ENCODE data around the gene WDR7.

GRCh38 chr18:57043241-57043640, 392.1 kb downstream of the WDR7 start:
- TF ChIP-seq TARDBP (IDR thresholded peaks at IDR 0.05) (no peak), ZNF384 (IDR thresholded peaks at IDR 0.05) (no peak), SUZ12 (IDR thresholded peaks at IDR 0.05) (no peak), SP1 (IDR thresholded peaks at IDR 0.05) (no peak), PKNOX1 (IDR thresholded peaks at IDR 0.05) (no peak), ELF4 (IDR thresholded peaks at IDR 0.05) (no peak), ARNT (IDR thresholded peaks at IDR 0.05) (no peak), L3MBTL2 (conservative IDR thresholded peaks at IDR 0.05) (no peak), NFRKB (IDR thresholded peaks at IDR 0.05) (no peak), FOXA1 (IDR thresholded peaks at IDR 0.05) (no peak)
